IPS-20b (cell line): ENCODE measurements around the gene ZSWIM1.
"Not testable (repeated sequence)": the region's sequence is repeated elsewhere in the genome, so short reads cannot be mapped to it uniquely, and the experiment has no call there.

Experiments
- H3K27ac ChIP-seq: one replicate; pipeline ENCODE4 v1.5.1; 2013; ENCODE audit warnings: low read length
- H3K27me3 ChIP-seq: 2 replicates; pipeline ENCODE4 v1.6.1; 2013; ENCODE audit warnings: mild to moderate bottlenecking, low read length, inconsistent platforms; ENCODE audit not compliant: insufficient read depth
- H3K36me3 ChIP-seq: 2 replicates; pipeline ENCODE4 v1.6.1; 2013; ENCODE audit warnings: low read depth, mild to moderate bottlenecking, inconsistent platforms, low read length, moderate library complexity; ENCODE audit not compliant: insufficient read depth
- H3K4me1 ChIP-seq: 2 replicates; pipeline ENCODE4 v1.6.1; 2013; ENCODE audit warnings: mild to moderate bottlenecking, control low read depth, inconsistent platforms, low read length, moderate library complexity; ENCODE audit not compliant: insufficient read depth
- H3K4me3 ChIP-seq: 2 replicates; pipeline ENCODE4 v1.5.1; 2013; ENCODE audit warnings: mild to moderate bottlenecking, low read length, inconsistent platforms
- H3K9ac ChIP-seq: 2 replicates; pipeline ENCODE4 v1.6.1; 2013; ENCODE audit warnings: low read depth, mild to moderate bottlenecking, inconsistent platforms, low read length, moderate library complexity
- H3K9me3 ChIP-seq: 2 replicates; pipeline ENCODE4 v1.6.1; 2013; ENCODE audit warnings: mild to moderate bottlenecking, low read depth, low read length, inconsistent platforms; ENCODE audit not compliant: insufficient read depth

The ZSWIM1 gene

DNA sequence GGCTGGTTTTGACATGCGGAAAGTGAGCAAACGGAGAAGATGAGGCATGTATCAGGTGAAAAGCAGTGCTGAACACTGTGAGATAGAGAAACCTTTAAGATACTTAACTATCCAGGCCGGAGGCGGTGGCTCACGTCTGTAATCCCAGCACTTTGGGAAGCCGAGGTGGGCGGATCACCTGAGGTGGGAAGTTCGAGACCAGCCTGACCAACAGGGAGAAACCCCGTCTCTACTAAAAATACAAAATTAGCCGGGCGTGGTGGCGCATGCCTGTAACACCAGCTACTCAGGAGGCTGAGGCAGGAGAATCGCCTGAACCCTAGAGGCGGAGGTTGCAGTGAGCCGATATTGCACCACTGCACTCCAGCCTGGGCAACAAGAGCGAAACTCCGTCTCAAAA is 50.7 kb downstream of the ZSWIM1 start:
- H3K36me3 ChIP-seq, result not testable (repeated sequence)

DNA sequence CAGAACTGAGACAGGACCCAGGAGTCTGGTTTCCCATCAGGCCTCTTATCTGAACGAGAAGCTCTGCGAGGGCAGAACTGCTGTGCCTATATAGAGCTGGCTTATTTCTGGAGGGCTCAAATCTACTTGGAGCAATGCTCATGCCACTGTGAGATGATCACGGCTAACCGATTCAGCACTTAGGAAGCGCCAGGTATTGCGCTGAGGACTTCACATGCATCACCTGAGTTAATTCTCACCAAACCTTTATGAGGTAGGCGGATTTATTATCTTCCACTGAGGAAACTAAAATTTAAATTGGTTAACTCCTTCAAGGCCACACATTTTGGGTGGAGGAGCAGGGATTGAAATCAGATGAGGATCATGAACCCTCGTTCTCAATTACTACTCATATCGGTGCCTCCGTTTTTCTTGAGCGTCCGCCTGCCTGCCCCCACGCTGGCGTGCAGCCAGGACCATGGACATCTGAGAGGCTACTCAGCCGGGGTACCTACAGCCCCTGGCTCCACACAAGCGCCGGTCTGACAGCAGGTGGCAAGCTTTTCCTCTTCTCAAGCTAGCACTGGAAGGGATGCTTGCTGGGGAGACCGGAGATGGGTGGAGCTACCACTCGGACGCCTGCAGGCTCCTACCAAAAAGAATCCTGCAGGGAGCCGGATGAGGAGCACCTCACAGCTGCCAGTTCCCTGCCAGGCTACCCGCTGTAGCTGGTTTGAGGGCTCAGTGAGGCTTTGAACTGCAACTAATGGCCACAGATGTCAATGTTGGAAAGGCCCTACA is 52.4 kb downstream of the ZSWIM1 start:
- Histone ChIP-seq H3K27me3 (no peaks in the 10 kb centered on the region), H3K36me3 (peaks cover 13% of the 10 kb centered on the region; the same call in 1 of the 2 replicates), H3K9ac (peak overlapping the region; percentile 99), H3K9me3 (no peaks in the 10 kb centered on the region), H3K27ac (peak overlapping the region; percentile 99), H3K4me1 (peaks cover 14% of the 10 kb centered on the region; the same call in 1 of the 2 replicates), H3K4me3 (peak overlapping the region; percentile 95)

More for the DNA sequence above, 50.7 kb downstream of the ZSWIM1 start:
- not testable (repeated sequence) for H3K4me3 ChIP-seq, H3K9ac ChIP-seq, H3K27me3 ChIP-seq, H3K27ac ChIP-seq, H3K9me3 ChIP-seq, H3K4me1 ChIP-seq

DNA sequence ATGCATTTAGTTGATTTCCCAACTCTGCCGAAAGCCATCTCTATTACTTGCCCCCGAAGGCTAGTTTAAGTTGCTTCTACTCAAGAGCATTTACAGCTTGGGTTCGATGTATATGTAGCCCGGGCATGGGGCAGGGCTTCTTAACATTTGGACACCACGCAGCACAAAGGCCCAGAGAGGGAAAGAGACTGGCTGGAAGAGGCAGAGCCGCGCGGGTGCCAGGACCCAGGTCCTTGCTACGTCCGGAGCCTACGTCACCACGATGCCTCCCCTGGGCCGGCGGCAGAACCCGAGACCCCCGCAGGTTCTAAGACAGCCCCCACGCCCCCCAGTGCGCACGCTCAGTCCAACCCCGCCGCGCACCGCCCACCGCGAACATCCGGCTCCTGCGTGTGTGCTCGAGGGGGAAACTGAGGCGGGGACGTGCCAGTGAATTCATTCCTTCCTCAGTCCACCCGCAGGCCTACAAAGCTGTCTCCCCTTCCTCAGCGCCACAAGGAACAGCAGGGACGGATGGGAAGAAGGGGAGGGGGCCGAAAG is 53.1 kb downstream of the ZSWIM1 start:
- Histone ChIP-seq H3K9ac (peak overlapping the region; percentile 99), H3K4me3 (peak overlapping the region; percentile 95), H3K4me1 (peaks cover 15% of the 10 kb centered on the region; the same call in 1 of the 2 replicates), H3K36me3 (peaks cover 19% of the 10 kb centered on the region), H3K27me3 (no peaks in the 10 kb centered on the region), H3K9me3 (no peaks in the 10 kb centered on the region), H3K27ac (peak overlapping the region; percentile 99)
